NCI-H510A (cell line): ENCODE results near the gene AFF2.
"Not testable (repeated sequence)": the region's sequence is repeated elsewhere in the genome, so short reads cannot be mapped to it uniquely, and the experiment has no call there.

Experiments used
- DNase-seq: peaks from one replicate; lab custom pipeline; 2025; lab: John Stamatoyannopoulos, UW

Gene AFF2

GRCh38 chrX:148643460-148643859, 143.0 kb downstream of the AFF2 start:
- DNase-seq = no peak

DNA sequence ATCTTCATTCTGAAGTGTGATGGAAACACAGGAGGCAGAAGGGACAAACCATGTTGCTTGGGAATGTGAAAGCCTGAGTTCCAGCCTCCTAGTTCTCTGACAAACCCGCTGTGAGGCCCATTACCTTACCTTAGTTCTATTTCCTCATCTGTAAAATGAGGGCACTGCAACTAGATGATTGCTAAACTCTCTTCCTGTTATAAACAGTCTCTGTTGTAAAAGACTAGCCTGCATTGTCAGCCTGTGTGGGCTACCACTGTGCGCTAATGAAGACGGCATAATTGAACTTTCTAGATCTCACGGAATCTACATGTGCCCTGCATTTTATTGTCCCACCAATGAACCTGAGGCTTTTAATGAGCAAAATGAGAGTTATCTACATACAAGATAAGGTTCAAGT, 147.2 kb downstream of the AFF2 start:
- DNase-seq = no peak

DNA sequence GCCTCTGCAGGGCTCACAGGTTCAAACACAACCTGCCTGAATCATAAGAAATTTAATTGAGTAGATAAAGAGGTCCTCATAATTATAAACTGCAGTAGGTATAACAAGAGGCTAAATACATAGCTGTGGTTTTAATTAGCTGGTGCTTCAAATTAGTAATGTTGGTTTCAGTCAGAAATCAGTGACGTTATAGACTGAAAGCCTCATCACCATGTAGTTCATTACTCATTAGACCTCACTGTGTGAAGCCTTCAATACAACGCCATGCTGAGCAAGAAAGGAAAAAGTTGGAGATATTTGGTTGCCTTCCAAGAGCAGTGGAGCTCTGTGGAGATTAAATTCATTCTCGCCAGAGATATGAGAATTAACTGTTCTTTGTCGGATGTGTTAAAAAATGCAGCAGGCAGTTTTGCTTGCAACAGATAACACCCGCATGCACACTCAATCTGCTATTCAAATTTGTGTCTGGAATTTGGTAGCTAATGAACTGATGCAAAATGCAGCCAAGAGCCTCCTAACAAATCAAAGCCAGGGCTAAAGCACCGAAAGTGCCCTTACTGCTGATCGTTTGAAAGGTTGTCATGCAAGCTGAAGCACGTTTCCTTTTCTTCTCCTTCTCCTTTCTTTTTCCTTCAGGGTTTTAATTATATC, 148.9 kb downstream of the AFF2 start:
- DNase-seq = no peak

GRCh38 chrX:148658115-148658730, 157.8 kb downstream of the AFF2 start:
- no peak for DNase-seq

GRCh38 chrX:148659481-148659880, 159.1 kb downstream of the AFF2 start:
- DNase-seq = no peak

DNA sequence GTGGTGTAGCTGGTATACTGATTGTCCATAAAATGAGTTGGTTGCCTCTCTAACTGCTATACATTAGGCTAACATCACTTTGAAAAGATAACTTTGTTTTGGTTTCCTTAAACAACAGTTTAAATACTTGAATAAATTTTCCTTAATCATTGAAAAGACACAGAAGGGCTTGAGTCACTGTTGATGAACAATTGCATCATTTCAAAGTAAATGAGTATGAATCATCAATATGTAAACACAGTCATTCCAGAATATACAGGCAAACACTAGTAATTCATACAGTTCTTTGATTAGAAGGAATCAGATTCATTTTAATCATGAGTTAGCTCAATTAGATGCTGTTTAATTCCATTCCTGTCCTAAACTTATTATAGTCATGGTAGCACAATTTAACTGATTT, 160.6 kb downstream of the AFF2 start:
- no peak for DNase-seq

DNA sequence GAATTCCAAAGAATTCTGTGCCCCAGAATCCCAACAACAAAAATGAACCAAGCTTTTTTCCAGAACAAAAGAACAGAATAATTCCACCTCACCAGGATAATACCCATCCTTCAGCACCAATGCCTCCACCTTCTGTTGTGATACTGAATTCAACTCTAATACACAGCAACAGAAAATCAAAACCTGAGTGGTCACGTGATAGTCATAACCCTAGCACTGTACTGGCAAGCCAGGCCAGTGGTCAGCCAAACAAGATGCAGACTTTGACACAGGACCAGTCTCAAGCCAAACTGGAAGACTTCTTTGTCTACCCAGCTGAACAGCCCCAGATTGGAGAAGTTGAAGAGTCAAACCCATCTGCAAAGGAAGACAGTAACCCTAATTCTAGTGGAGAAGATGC, 161.6 kb downstream of the AFF2 start:
- DNase-seq = no peak

DNA sequence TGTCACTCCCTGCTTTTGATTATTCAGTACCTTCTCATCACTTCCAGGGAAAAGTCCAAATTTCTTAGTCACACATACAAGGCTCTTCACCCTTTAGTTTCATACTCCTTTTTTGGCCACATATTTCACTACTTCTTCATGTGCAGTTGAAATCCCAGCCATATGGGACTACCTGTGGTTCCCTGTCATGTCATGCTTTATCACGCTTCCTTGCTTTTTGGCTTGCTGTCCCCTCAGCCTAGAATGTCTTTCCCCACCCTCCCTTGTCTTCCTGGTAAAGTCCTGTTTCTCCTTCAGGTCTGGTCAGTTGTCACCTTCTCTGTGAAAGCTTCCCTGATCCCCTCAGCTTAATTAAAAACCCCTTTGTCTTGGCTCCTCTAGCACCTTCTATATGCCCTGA, 163.8 kb downstream of the AFF2 start:
- no peak for DNase-seq

DNA sequence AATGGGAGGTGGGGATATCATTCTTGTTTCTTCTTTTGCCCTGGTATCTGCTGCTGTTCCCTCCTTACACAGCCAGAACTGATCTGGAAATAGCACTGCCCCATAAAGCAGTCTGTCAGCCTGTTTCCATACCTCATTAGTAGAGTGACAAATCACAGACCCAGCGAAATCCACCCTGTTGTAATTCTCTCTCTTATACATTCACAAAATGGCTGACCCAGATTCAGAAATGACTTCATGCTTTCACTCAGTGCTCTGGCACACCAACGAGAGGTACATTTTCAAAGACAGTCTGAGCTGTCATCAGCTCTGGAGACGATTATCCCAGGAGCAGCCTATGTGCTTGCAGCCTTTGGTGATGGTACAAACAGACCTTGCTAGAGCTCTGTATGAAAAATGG, 164.6 kb downstream of the AFF2 start:
- no peak for DNase-seq

DNA sequence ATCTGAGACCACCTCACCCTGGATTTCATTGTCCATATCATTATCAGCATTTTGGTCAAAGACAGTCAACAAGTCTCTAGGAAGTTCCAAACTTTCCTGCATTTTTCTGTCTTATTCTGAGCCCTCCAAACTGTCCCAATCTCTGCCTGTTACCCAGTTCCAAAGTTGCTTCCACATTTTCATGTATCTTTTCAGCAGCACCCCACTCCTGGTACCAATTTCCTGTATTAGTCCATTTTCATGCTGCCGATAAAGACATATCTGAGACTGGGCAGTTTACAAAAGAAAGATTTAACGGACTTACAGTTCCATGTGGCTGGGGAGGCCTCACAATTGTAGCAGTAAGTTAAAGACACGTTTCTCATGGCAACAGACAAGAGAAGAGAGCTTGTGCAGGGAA, 168.8 kb downstream of the AFF2 start:
- not testable (repeated sequence) for DNase-seq

DNA sequence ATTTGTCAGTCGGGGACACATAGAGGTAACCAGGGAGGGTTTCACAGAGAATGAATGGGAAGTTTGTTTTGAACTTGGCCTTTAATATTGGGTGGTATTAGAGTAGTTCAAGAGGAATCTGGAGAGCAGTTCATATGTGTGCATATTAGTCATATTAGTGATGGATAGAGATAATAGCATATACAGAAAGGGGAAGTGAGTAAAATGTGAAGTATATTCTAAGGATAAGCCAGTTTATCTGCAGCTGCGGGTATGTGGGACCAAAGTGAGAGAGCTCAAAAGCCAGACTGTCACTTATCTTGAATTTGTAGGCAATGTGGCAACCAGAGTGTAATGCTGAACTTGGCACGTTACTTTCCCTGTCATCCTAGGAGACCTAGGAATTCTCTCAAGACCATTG, 169.9 kb downstream of the AFF2 start:
- DNase-seq = no peak

DNA sequence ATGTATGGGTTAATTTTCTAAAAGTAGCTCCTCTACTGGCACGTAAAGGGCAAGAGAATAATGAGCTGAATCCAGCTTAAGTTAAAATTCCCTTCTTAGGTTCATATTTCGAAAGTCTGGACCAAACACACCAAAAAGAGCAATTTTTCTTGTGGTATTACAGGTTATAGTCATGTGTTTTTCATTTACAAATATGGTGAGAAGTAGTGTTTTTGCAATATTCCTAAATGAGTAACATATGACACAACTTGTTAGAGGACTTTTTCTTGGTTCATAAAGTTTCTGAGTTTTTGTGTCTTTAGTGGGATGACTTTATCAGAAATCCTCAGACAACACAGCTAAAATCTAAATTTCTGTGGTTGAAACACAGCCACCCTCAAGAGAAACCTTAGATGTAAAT, 172.1 kb downstream of the AFF2 start:
- DNase-seq = no peak

GRCh38 chrX:148681605-148682004, 181.2 kb downstream of the AFF2 start:
- DNase-seq = no peak

DNA sequence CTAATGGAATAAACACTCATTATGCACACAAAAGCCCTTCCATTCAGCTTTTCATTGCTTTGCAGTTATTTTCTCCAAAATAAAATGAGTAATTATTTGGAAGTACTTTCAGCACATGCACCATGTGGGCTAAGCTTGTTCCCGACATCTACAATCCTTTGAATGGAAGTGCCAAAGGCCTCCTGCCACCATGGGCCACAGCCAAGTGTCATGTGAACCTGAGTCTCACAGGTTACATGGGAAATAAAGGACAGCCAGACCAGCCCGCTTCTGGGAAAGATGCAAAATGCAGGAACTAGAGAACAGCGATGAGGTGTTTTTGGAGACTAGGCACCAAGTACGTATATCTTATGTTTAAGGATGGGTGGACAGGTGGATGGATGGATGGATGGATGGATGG, 181.8 kb downstream of the AFF2 start:
- DNase-seq = no peak

DNA sequence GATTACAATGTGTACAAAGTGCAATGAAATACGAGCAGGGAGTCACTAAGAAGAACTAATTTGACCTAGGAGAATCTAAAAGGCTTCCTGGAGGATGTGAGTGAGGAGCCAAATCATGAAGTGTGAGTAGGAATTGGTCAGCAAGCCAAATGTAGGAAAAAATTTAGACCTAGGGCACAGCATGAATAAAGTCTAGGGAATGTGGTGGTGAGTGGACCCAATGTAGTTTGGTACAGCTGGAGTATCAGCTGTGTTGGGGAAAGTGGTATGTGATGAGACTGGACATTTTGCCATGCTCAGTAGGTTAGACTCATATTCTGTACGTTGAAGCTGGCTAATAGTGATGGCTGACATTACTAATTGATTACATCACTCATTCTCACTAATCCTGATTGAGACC, 191.0 kb downstream of the AFF2 start:
- DNase-seq = no peak

DNA sequence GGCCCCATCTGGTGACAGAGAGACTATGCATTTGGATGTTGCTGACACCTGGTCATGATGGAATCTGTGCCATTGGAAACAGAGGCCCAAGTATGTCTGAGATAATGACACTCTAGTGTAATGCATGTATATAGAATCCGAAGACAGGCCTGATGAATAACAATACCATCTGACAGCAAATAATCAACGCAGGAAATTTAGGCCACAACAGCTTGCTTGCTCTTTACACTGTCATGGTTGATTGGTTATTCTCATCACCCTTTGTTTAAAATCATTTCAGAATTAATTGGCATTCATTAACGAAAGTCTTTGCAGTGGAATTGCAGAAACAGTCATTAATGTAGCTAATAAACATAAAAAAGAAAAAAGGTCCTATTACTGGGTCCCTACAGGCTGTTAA, 194.8 kb downstream of the AFF2 start:
- no peak for DNase-seq

DNA sequence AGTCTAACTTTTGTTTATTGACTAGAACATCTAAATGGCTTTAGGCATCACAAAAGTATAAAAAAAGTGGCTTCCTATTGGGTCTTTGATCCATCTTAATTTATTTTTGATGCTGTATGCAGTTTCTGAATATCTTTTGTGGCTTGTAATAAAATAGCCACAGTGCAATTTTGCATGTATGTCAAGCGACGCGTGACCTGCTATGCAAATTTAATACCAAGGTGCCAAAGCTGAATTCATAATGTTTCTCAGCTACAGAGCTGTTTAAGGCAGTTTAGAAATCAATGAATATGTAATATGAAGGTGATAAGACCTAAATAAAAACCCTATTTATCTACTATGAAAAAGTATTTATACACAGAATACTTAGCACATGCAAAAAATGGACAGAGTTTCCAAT, 197.8 kb downstream of the AFF2 start:
- DNase-seq = no peak

DNA sequence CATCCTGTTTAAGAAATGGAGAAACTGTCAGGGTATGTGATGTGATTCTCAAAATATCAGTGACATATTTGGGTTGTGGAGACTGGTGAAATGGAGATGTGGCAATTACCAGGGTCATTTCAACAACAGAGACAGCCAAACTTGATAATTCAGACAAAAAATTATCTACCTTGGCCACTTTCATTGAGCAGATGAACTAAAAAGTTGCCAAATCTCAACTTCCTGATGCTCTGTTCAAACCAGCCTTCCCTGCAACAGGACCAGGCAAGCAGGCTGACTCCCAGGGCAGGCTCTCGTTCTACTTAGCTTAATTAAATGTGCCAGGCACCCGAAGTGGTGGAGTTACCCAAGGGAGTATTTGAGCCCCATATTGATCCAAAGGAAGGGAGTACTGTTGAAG, 199.6 kb downstream of the AFF2 start:
- DNase-seq = no peak

DNA sequence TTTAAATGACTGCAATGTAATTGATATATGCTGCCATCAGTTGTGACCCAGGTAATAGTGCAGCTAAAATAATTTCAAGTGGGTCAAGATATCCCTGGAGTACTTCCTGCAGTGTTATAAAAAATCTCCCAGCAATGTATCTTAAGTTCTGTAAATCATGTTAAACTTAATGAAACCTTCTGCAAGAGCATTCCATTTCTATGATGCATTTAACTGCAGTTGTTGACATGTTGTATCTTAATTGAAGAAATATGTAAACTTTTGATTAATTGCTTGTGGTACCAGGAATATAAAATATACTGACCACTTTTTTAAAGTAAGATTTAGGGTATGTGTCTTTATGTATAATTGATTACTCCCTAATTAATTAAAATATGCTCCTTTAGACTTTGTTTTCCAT, 213.6 kb downstream of the AFF2 start:
- no peak for DNase-seq

- no peak for DNase-seq
Observed at GRCh38 chrX:148715361-148715760, 214.9 kb downstream of the AFF2 start.

DNA sequence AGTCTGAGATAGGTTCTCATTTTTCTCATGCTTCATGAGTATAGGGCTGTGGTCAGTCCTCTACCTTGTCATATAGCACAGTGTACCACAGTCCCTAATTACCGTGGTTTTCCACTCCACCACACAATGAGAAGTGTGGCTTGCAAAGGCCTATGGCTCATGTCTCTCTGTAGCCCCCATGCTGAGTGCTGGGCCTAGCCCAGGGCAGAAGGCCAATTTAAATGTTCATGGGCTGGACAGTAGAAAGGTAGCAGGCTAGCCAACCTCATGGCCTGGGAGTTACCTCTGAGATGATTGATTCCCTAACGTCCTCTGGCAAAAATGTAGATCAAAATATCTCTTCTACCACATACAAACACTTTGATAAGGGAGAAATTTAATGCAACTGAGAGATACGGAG, 222.5 kb downstream of the AFF2 start:
- no peak for DNase-seq

DNA sequence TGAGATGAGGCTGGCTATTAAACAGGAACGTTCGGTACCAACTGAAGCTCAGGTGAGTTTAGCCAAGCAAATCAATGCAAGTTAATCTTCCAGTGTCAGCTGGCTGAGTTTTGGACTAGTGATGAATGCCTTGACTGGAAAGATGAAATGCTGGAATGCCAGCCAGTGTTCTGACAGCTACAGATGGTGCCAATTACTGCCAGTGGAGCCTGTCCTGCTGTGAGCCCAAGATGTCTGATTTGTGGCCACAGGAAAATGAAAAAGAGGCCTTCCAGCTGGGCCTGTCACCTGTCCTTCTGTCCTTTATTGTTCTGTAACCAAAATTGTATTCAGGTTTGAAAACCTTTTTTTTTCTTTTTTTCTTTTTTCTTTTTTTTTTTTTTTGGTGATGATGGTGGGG, 223.1 kb downstream of the AFF2 start:
- no peak for DNase-seq

- no peak for DNase-seq
Observed at GRCh38 chrX:148728901-148729300, 228.5 kb downstream of the AFF2 start.

GRCh38 chrX:148732743-148733142, 232.3 kb downstream of the AFF2 start:
- DNase-seq = no peak
